Neural progenitor cell (in vitro differentiated cells): ENCODE data around the gene MICU2.

ENCODE experiments used
- CTCF ChIP-seq: fragments of 200-600 bp; sonication (generic); IDR thresholded peaks from 2 replicates; pipeline ENCODE4 v1.5.1; 2017; ENCODE audit warnings: antibody characterized with exemption, mild to moderate bottlenecking
- EZH2 ChIP-seq: fragments of 200-600 bp; sonication (generic); IDR thresholded peaks from 2 replicates; pipeline ENCODE4 v1.6.1; 2017; ENCODE audit warnings: antibody characterized with exemption, mild to moderate bottlenecking, moderate library complexity
- EZH2phosphoT487 ChIP-seq: fragments of 200-600 bp; sonication (generic); IDR thresholded peaks from 2 replicates; pipeline ENCODE4 v1.6.1; 2017; ENCODE audit warnings: antibody characterized with exemption

GRCh38 chr13:21584973-21585592 lies 18.9 kb downstream of the MICU2 start:
- TF ChIP-seq EZH2, result no peak
- no peak for TF ChIP-seq CTCF
- no peak for TF ChIP-seq EZH2phosphoT487
